ENCODE results near the gene CEP78. TPM values are rescaled to one million over a fixed set of nuclear protein-coding genes. Genes with fewer than 3 reads are reported as not detected.

The CEP78 gene
- total and polyA plus RNA-seq, 12 donors, result 1.7 to 5.7 (median 3.2) TPM

DNA sequence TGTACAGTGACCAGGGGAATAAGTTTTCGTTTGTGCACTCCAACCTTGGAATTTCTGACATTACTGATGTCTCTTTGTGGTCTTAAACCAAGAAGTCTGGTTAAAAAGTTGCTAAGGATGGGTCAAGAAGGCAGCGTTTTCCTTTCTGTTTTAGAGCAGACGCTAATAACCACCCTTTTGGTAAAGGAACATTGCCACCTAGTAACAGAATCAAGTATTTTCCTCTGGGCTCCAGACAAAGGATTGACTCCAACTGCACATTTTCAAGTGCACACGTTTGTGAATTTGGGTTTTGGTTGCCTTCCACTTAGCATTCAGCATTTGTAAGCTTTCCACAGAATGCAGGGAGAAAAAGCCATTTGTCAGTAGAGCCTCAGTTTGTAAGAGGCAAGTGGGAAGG lies 22.2 kb upstream of the CEP78 start:
- ATAC-seq (no peak), DNase-seq (no peak)
- no peaks in the 10 kb centered on the region for H3K9me3 ChIP-seq
- TF ChIP-seq, protein P1, sequence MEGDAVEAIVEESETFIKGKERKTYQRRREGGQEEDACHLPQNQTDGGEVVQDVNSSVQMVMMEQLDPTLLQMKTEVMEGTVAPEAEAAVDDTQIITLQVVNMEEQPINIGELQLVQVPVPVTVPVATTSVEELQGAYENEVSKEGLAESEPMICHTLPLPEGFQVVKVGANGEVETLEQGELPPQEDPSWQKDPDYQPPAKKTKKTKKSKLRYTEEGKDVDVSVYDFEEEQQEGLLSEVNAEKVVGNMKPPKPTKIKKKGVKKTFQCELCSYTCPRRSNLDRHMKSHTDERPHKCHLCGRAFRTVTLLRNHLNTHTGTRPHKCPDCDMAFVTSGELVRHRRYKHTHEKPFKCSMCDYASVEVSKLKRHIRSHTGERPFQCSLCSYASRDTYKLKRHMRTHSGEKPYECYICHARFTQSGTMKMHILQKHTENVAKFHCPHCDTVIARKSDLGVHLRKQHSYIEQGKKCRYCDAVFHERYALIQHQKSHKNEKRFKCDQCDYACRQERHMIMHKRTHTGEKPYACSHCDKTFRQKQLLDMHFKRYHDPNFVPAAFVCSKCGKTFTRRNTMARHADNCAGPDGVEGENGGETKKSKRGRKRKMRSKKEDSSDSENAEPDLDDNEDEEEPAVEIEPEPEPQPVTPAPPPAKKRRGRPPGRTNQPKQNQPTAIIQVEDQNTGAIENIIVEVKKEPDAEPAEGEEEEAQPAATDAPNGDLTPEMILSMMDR (IDR thresholded peaks at IDR 0.05), result peak in 5 of 9 donors; percentile 7 to 48 (median 33)
- 37 to 41% methylated on average over 4 of the region's 4 CpGs for WGBS, 2 donors
- H3K27ac ChIP-seq, result no peak overlapping the region
- H3K4me3 ChIP-seq, result no peak overlapping the region
- H3K4me1 ChIP-seq, result peaks cover 0 to 7% (median 0%) of the 10 kb centered on the region in 9 donors
- H3K36me3 ChIP-seq, result no peaks in the 10 kb centered on the region
- H3K27me3 ChIP-seq, result no peaks in the 10 kb centered on the region
- intact Hi-C loops (cut with DNase I), result no loop called here

DNA sequence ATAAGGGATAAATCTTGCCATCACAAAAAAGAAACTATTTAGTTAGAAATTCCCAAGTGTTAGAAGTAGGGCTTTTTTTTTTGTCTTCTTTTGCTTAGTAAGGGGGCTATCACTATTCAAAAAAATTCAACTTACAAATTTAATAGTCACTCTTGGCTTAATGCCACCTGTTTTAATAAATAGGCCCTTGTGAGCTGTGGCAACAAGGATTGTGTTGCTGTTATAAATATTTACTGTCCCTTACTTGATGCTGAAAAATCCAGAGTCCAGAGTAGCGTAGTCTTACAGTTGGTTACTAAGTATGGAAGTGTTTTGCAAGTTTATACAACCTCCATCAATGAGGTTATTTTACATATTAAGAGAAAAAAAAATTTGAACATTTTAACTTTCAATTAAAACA lies 21.4 kb upstream of the CEP78 start:
- H3K4me3 ChIP-seq, result no peak overlapping the region
- TF ChIP-seq, protein P1 (IDR thresholded peaks at IDR 0.05), result no peak
- no peak overlapping the region for H3K27ac ChIP-seq
- H3K36me3 ChIP-seq, result no peaks in the 10 kb centered on the region
- intact Hi-C loops (cut with DNase I), result no loop called here
- no peaks in the 10 kb centered on the region for H3K9me3 ChIP-seq
- peaks cover 0 to 7% (median 0%) of the 10 kb centered on the region in 9 donors for H3K4me1 ChIP-seq
- 88 to 94% methylated on average over 1 of the region's 1 CpG for WGBS, 2 donors
- no peak for ATAC-seq
- H3K27me3 ChIP-seq, result no peaks in the 10 kb centered on the region
- no peak for DNase-seq

DNA sequence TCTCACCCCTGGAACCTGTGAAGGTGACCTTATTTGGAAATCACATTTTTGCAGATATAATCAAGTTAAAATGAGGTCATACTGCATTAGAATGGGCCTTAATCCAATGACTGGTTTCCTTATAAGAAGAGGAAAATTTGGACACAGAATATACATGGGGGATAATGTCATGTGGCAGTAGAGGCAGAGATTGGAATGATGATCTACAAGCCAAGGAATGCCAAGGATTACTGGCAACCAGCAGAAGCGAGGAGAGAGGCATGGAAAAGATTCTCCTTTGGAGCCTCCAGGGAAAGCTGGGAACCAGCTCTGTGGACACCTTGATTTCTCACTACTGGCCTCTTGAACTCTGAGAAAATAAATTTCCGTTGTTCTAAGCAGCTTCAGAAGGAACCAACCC lies 20.2 kb upstream of the CEP78 start:
- Histone ChIP-seq H3K27ac (no peak overlapping the region), H3K4me1 (peaks cover 0 to 7% (median 0%) of the 10 kb centered on the region in 9 donors), H3K27me3 (no peaks in the 10 kb centered on the region), H3K4me3 (no peak overlapping the region), H3K36me3 (no peaks in the 10 kb centered on the region), H3K9me3 (no peaks in the 10 kb centered on the region)
- intact Hi-C loops (cut with DNase I), result no loop called here
- TF ChIP-seq, protein P1 (IDR thresholded peaks at IDR 0.05), result no peak
- no peak for DNase-seq
- ATAC-seq, result no peak
- 83 to 87% methylated on average over 2 of the region's 2 CpGs for WGBS, 2 donors

DNA sequence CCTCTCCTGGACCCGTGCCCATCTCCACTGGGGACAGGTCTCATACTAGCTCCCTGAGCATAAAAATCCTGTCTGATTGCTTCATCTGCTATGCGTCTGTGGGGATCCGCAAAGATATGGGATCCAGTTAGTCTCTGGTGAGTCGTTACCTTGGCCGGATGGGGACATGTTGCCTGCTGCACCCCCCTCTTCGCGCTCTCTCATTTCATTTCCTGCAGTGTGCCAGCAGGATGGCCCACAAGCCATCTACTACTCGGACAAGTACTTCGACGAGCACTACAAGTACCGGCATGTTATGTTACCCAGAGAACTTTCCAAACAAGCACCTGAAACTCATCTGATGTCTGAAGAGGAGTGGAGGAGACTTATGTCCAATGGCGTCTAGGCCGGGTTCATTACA lies 17.0 kb upstream of the CEP78 start:
- intact Hi-C loops (cut with DNase I), result no loop called here
- 86 to 89% methylated on average over 13 of the region's 13 CpGs for WGBS, 2 donors
- Histone ChIP-seq H3K4me3 (no peak overlapping the region), H3K27ac (no peak overlapping the region), H3K9me3 (peaks cover 0 to 1% (median 0%) of the 10 kb centered on the region in 11 donors), H3K27me3 (no peaks in the 10 kb centered on the region), H3K36me3 (no peaks in the 10 kb centered on the region), H3K4me1 (peaks cover 0 to under 1% (median 0%) of the 10 kb centered on the region in 9 donors)
- ATAC-seq (no peak), DNase-seq (no peak)
- TF ChIP-seq, protein P1 (IDR thresholded peaks at IDR 0.05), result no peak

All from heart right ventricle (tissue), 16 donors.